Sigmoid colon (tissue), 3 donors: ENCODE measurements around the gene PLAAT5.

Experiments
- POLR2A ChIP-seq, 2 donors: fragments of 450-650 bp; IDR thresholded peaks; one replicate each; pipeline ENCODE4 v1.6.1; 2016; ENCODE audit warnings: antibody characterized with exemption in 2 of 2, mild to moderate bottlenecking in 2 of 2, moderate library complexity in 2 of 2
- TF ChIP-seq, protein P1 (sequence below), 4 experiments: fragments of 450-650 bp in 3 of 4; fragments of 200-600 bp in 1 of 4; IDR thresholded peaks; one replicate each; pipeline ENCODE4 v1.5.1; 2016 to 2019; ENCODE audit warnings: antibody characterized with exemption in 4 of 4, mild to moderate bottlenecking in 3 of 4, moderate library complexity in 2 of 4

DNA sequence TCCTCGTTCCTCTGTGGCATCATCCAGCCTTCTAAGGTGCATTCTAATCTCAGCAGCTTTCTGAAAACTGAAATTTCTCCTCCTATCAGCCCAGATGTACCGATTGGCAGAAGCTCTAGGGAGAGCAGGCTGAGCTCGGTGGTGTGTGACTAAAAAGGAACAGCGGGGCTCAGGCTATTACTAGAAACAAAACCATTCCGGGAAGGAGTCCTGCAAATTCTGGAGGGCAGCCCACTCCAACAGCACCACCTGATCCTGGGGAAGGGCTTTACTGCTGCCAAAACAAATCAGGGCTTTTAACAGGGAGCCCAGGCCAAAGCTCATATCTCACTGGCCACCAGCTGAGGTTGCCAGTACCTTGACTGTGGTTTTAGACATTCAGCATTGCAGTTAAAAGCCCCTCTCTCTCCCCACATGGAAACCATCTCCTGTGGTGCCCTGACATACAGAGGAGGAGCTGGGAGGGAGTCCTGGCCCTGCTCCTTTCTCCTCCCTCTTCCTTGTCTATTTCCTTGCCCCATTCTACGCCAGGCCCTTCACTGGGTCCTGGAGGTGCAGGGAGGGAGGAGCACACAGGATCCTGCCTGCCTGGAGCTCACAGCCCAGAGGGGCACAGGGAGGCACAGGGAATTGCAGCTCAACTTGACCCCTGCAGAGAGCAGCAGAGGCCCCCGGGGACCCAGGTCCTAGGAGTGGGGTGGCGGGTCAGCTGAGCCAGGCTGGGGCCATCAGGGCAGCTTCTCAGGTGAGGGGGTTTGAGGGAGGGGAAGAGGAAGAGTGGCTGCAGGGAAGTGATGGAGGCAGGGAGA, 46.5 kb upstream of the PLAAT5 start:
- TF ChIP-seq, protein P1, sequence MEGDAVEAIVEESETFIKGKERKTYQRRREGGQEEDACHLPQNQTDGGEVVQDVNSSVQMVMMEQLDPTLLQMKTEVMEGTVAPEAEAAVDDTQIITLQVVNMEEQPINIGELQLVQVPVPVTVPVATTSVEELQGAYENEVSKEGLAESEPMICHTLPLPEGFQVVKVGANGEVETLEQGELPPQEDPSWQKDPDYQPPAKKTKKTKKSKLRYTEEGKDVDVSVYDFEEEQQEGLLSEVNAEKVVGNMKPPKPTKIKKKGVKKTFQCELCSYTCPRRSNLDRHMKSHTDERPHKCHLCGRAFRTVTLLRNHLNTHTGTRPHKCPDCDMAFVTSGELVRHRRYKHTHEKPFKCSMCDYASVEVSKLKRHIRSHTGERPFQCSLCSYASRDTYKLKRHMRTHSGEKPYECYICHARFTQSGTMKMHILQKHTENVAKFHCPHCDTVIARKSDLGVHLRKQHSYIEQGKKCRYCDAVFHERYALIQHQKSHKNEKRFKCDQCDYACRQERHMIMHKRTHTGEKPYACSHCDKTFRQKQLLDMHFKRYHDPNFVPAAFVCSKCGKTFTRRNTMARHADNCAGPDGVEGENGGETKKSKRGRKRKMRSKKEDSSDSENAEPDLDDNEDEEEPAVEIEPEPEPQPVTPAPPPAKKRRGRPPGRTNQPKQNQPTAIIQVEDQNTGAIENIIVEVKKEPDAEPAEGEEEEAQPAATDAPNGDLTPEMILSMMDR (IDR thresholded peaks at IDR 0.05) = no peak
- TF ChIP-seq POLR2A (IDR thresholded peaks at IDR 0.05) = peak in 1 of 2 donors; percentile 37
